ENCODE data around the gene PLBD1. TPM values are rescaled to one million over a fixed set of nuclear protein-coding genes. Genes with fewer than 3 reads are reported as not detected.

Gene PLBD1
- total RNA-seq, 2 donors from 2014 or later = 17.9 to 32.5 TPM

- no peaks in the 10 kb centered on the region for H3K4me1 ChIP-seq (ENCODE audit: control insufficient read depth, insufficient read depth, low read length)
- Mint-ChIP-seq H3K27me3 (ENCODE audit: insufficient read depth) (no peaks in the 10 kb centered on the region), H3K4me3 (no peak overlapping the region), H3K27ac (no peak overlapping the region), H3K4me1 (no peaks in the 10 kb centered on the region), H3K36me3 (ENCODE audit: low read depth) (peaks cover 2% of the 10 kb centered on the region), H3K9me3 (peaks cover 54% of the 10 kb centered on the region)
- peaks cover 21% of the 10 kb centered on the region for H3K9me3 ChIP-seq (ENCODE audit: control insufficient read depth, low read length)
- H3K27ac ChIP-seq (ENCODE audit: low read depth, low read length) = no peak overlapping the region
- no peaks in the 10 kb centered on the region for H3K36me3 ChIP-seq (ENCODE audit: control insufficient read depth, insufficient read depth, low read length)
- no peak for TF ChIP-seq CTCF (conservative IDR thresholded peaks at IDR 0.05)
- no peak for DNase-seq
- no peaks in the 10 kb centered on the region for H3K27me3 ChIP-seq (ENCODE audit: control insufficient read depth, insufficient read depth, low read length, poor library complexity, severe bottlenecking)
- no peak overlapping the region for H3K4me3 ChIP-seq (ENCODE audit: low read length)
- no peak overlapping the region for H3K9ac ChIP-seq (ENCODE audit: extremely low read depth, low read length, poor library complexity, severe bottlenecking)
Measured at GRCh38 chr12:14607568-14607967, 39.9 kb upstream of the PLBD1 start.

GRCh38 chr12:14605401-14605989 is 37.8 kb upstream of the PLBD1 start:
- no peak overlapping the region for H3K27ac Mint-ChIP-seq
- peaks cover 42% of the 10 kb centered on the region for H3K9me3 Mint-ChIP-seq
- no peaks in the 10 kb centered on the region for H3K27me3 ChIP-seq (ENCODE audit: control insufficient read depth, insufficient read depth, low read length, poor library complexity, severe bottlenecking)
- DNase-seq = no peak
- no peaks in the 10 kb centered on the region for H3K4me1 ChIP-seq (ENCODE audit: control insufficient read depth, insufficient read depth, low read length)
- no peaks in the 10 kb centered on the region for H3K4me1 Mint-ChIP-seq
- no peak overlapping the region for H3K4me3 Mint-ChIP-seq
- H3K36me3 ChIP-seq (ENCODE audit: control insufficient read depth, insufficient read depth, low read length) = no peaks in the 10 kb centered on the region
- no peak for TF ChIP-seq CTCF (conservative IDR thresholded peaks at IDR 0.05)
- no peak overlapping the region for H3K9ac ChIP-seq (ENCODE audit: extremely low read depth, low read length, poor library complexity, severe bottlenecking)
- H3K36me3 Mint-ChIP-seq (ENCODE audit: low read depth) = peaks cover 2% of the 10 kb centered on the region
- H3K27me3 Mint-ChIP-seq (ENCODE audit: insufficient read depth) = no peaks in the 10 kb centered on the region
- 84% methylated on average over 3 of the region's 3 CpGs; no CpG with 5 or more reads in 1 of the 2 experiments for WGBS, 2 experiments (ENCODE audit: insufficient coverage in 1 of 2, insufficient read length in 1 of 2)
- H3K9me3 ChIP-seq (ENCODE audit: control insufficient read depth, low read length) = peaks cover 9% of the 10 kb centered on the region
- H3K4me3 ChIP-seq (ENCODE audit: low read length) = no peak overlapping the region
- H3K27ac ChIP-seq (ENCODE audit: low read depth, low read length) = no peak overlapping the region

GRCh38 chr12:14601692-14602478 is 34.2 kb upstream of the PLBD1 start:
- TF ChIP-seq CTCF (conservative IDR thresholded peaks at IDR 0.05) = no peak
- Mint-ChIP-seq H3K27ac (no peak overlapping the region), H3K9me3 (peaks cover 36% of the 10 kb centered on the region), H3K27me3 (ENCODE audit: insufficient read depth) (no peaks in the 10 kb centered on the region), H3K4me3 (no peak overlapping the region), H3K36me3 (ENCODE audit: low read depth) (peaks cover 2% of the 10 kb centered on the region), H3K4me1 (no peaks in the 10 kb centered on the region)
- no peaks in the 10 kb centered on the region for H3K4me1 ChIP-seq (ENCODE audit: control insufficient read depth, insufficient read depth, low read length)
- H3K9me3 ChIP-seq (ENCODE audit: control insufficient read depth, low read length) = peaks cover 9% of the 10 kb centered on the region
- no peaks in the 10 kb centered on the region for H3K36me3 ChIP-seq (ENCODE audit: control insufficient read depth, insufficient read depth, low read length)
- WGBS, 2 experiments (ENCODE audit: insufficient coverage in 1 of 2, insufficient read length in 1 of 2) = 83 to 92% methylated on average over 1 to 2 of the region's 4 CpGs
- no peaks in the 10 kb centered on the region for H3K27me3 ChIP-seq (ENCODE audit: control insufficient read depth, insufficient read depth, low read length, poor library complexity, severe bottlenecking)
- no peak overlapping the region for H3K9ac ChIP-seq (ENCODE audit: extremely low read depth, low read length, poor library complexity, severe bottlenecking)
- H3K4me3 ChIP-seq (ENCODE audit: low read length) = no peak overlapping the region
- no peak overlapping the region for H3K27ac ChIP-seq (ENCODE audit: low read depth, low read length)
- DNase-seq = no peak
